OCI-M1 (cell line): ENCODE results near the gene GDF11.

Experiments
- DNase-seq: peaks from one replicate; lab custom pipeline; 2025; lab: John Stamatoyannopoulos, UW

Gene GDF11

DNA sequence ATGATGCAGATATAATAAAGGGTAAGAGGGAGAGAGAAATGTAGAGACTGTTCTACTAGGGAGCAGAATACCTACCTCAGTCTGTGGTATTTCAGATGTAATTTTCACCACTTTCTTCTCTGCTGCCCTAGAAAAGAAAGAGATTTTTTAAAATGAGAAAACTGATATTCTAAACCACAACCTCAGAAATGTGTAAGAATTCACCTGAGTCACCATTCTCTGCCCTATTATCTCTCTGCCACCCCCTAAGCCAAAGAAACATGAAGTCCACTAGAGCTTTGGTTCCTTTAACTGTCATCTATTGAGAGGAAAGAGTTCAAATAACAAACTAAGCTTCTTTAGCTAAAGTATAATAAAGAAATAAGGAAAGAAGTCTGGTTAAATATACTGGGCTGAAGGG is 53.0 kb downstream of the GDF11 start:
- DNase-seq, result no peak

DNA sequence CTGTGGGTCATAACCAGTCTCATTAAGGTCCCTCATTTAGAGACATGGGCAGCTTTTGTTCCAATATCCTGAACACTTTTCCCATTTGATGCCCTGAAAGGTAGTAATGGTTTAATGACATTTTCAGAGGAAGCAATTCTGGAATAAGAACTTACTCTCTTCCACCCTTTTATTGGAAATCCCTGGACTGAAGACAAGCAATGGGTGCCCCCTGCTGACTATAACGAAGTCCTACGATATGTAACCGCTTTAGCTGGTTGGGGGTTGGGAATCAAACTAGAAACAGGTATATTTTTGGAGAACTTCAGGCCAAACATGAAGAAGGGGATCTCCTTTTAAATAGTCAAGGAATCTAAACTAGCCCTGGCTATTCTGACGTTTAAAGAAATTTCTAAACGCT is 54.1 kb downstream of the GDF11 start:
- peak; percentile 76 for DNase-seq

- DNase-seq, result no peak
These were observed 54.6 kb downstream of the GDF11 start for GRCh38 chr12:55797550-55797949.
